HepG2 (cell line): ENCODE measurements around the gene TBX10. TPM values are rescaled to one million over a fixed set of nuclear protein-coding genes. Genes with fewer than 3 reads are reported as not detected.
A peak's percentile ranks its signal among the peaks of the same experiment; 100 is the strongest.

Source experiments
- BCL3 ChIP-seq: sonication (generic); formaldehyde crosslinking; IDR thresholded peaks from 2 replicates; pipeline ENCODE4 v1.5.1; 2020; ENCODE audit warnings: mild to moderate bottlenecking, missing genetic modification reagents, moderate library complexity
- CCDC6 ChIP-seq: sonication (generic); formaldehyde crosslinking; IDR thresholded peaks from 2 replicates; pipeline ENCODE4 v1.8.1; 2022; ENCODE audit warnings: mild to moderate bottlenecking, missing genetic modification reagents, moderate library complexity
- EHMT2 ChIP-seq: fragments of 200-600 bp; sonication (generic); IDR thresholded peaks from 2 replicates; pipeline ENCODE4 v1.7.0; 2017; ENCODE audit warnings: antibody characterized with exemption, low read depth, low read length, borderline replicate concordance
- ERF ChIP-seq: IDR thresholded peaks from 2 replicates; pipeline ENCODE4 v1.6.1; 2018; ENCODE audit warnings: missing biosample characterization, missing genetic modification reagents
- FLYWCH1 ChIP-seq: sonication (generic); formaldehyde crosslinking; IDR thresholded peaks from 2 replicates; pipeline ENCODE4 v1.8.1; 2023; ENCODE audit warnings: mild to moderate bottlenecking, missing genetic modification reagents
- KLF15 ChIP-seq: sonication (generic); formaldehyde crosslinking; IDR thresholded peaks from 2 replicates; pipeline ENCODE4 v1.8.1; 2023; ENCODE audit warnings: borderline replicate concordance, mild to moderate bottlenecking, inconsistent platforms, missing genetic modification reagents, mixed read lengths
- RARA ChIP-seq: IDR thresholded peaks from 2 replicates; pipeline ENCODE4 v1.6.1; 2016; ENCODE audit warnings: missing genetic modification reagents, missing compliant biosample characterization
- REST ChIP-seq, 2 experiments: IDR thresholded peaks; 2 replicates each; pipeline ENCODE4 v1.6.1; 2011 to 2012; ENCODE audit warnings: low read length in 2 of 2, borderline replicate concordance in 1 of 2, low read depth in 1 of 2, mild to moderate bottlenecking in 1 of 2, moderate library complexity in 1 of 2
- RFX1 ChIP-seq: fragments of 450-650 bp; IDR thresholded peaks from 2 replicates; pipeline ENCODE4 v1.6.1; 2017
- SMAD9 ChIP-seq: sonication (generic); formaldehyde crosslinking; IDR thresholded peaks from 2 replicates; pipeline ENCODE4 v1.5.1; 2020; ENCODE audit warnings: mild to moderate bottlenecking, missing genetic modification reagents
- SYNCRIP ChIP-seq: fragments of 200-400 bp; formaldehyde crosslinking; IDR thresholded peaks from 2 replicates; pipeline ENCODE4 v1.6.1; 2018; ENCODE audit warnings: mild to moderate bottlenecking, low read depth, low read length; ENCODE audit not compliant: insufficient read depth
- ZBTB20 ChIP-seq: sonication (generic); formaldehyde crosslinking; IDR thresholded peaks from 2 replicates; pipeline ENCODE4 v1.8.1; 2023; ENCODE audit warnings: missing genetic modification reagents, low read depth, mild to moderate bottlenecking, borderline replicate concordance
- ZFP90 ChIP-seq: sonication (generic); formaldehyde crosslinking; IDR thresholded peaks from 2 replicates; pipeline ENCODE4 v1.8.0; 2022; ENCODE audit warnings: missing genetic modification reagents, mild to moderate bottlenecking, inconsistent platforms, borderline replicate concordance
- ZKSCAN1 ChIP-seq: fragments of 150-350 bp; IDR thresholded peaks from 2 replicates; pipeline ENCODE4 v1.6.1; 2014; ENCODE audit warnings: low read length
- ZNF337 ChIP-seq: sonication (generic); formaldehyde crosslinking; IDR thresholded peaks from 2 replicates; pipeline ENCODE4 v1.5.1; 2020; ENCODE audit warnings: missing genetic modification reagents, low read depth, mild to moderate bottlenecking, borderline replicate concordance
- ZNF367 ChIP-seq: sonication (generic); formaldehyde crosslinking; IDR thresholded peaks from 2 replicates; pipeline ENCODE4 v1.4.0; 2020; ENCODE audit warnings: missing genetic modification reagents, borderline replicate concordance
- ZNF597 ChIP-seq: sonication (generic); formaldehyde crosslinking; IDR thresholded peaks from 2 replicates; pipeline ENCODE4 v1.5.0; 2020; ENCODE audit warnings: missing genetic modification reagents
- ZNF607 ChIP-seq: sonication (generic); formaldehyde crosslinking; IDR thresholded peaks from 2 replicates; pipeline ENCODE4 v1.5.1; 2020; ENCODE audit warnings: missing genetic modification reagents, mild to moderate bottlenecking, borderline replicate concordance
- ZNF672 ChIP-seq: sonication (generic); formaldehyde crosslinking; IDR thresholded peaks from 2 replicates; pipeline ENCODE4 v1.8.1; 2022; ENCODE audit warnings: missing genetic modification reagents
- ZNF773 ChIP-seq: sonication (generic); formaldehyde crosslinking; IDR thresholded peaks from 2 replicates; pipeline ENCODE4 v1.4.0; 2020; ENCODE audit warnings: missing genetic modification reagents, borderline replicate concordance
- polyA plus RNA-seq, 8 experiments: library from polyadenylated mRNA; depleted of rRNA in 3 of 8; stranded (reverse) in 7 of 8; unstranded in 1 of 8; fragments of >200 nt; fragmentation: Illumina TruSeq in 4 of 8; extraction: Trizol in 4 of 8; gene quantifications; 2 replicates each; pipeline versions ENCODE4 v1.2.1 to v1.2.3, GENCODE V29; 2011 to 2016; ENCODE audit warnings: low read depth in 4 of 8, missing spikeins in 1 of 8, mixed read lengths in 1 of 8; ENCODE audit not compliant: insufficient read depth in 1 of 8
- total RNA-seq, 5 experiments: library from RNA; depleted of rRNA; stranded (reverse); fragments of >200 nt; fragmentation: Illumina TruSeq; extraction: Trizol; gene quantifications; 2 replicates each; pipeline ENCODE4 v1.2.3, GENCODE V29; 2016; ENCODE audit warnings: low read depth in 1 of 5

TBX10 gene
- total and polyA plus RNA-seq, 2 of the 13 experiments (the other 11 are each of a cell fraction or from before 2014, with no cell fraction given) = 0.27 to 1.7 TPM

- TF ChIP-seq ZNF337 (CRISPR knock-in tag) = no peak
- no peak for TF ChIP-seq SYNCRIP
- TF ChIP-seq REST (IDR thresholded peaks at IDR 0.05; ENCODE audit: borderline replicate concordance in 1 of 2, low read depth in 1 of 2, low read length in 2 of 2) = no peak
- TF ChIP-seq ZNF672 (CRISPR knock-in tag) = no peak
- TF ChIP-seq ERF (CRISPR knock-in tag) = peak; percentile 66; the same call in 1 of the 2 replicates
- peak; percentile 82 for TF ChIP-seq BCL3 (CRISPR knock-in tag)
- TF ChIP-seq ZNF607 (CRISPR knock-in tag) = no peak; the same call in 1 of the 2 replicates
- TF ChIP-seq RFX1 = no peak
- no peak for TF ChIP-seq ZNF597 (CRISPR knock-in tag)
- TF ChIP-seq ZNF773 (CRISPR knock-in tag) = no peak
- TF ChIP-seq EHMT2 = no peak
- peak; percentile 40; the same call in 1 of the 2 replicates for TF ChIP-seq ZNF367 (CRISPR knock-in tag)
- no peak for TF ChIP-seq ZFP90 (CRISPR knock-in tag)
- no peak for TF ChIP-seq RARA
- TF ChIP-seq KLF15 (CRISPR knock-in tag) = peak; percentile 50; the same call in 1 of the 2 replicates
- peak; percentile 49; the same call in 1 of the 2 replicates for TF ChIP-seq FLYWCH1 (CRISPR knock-in tag)
- TF ChIP-seq CCDC6 = peak; percentile 80; the same call in 1 of the 2 replicates
- TF ChIP-seq ZKSCAN1 = no peak
- TF ChIP-seq ZBTB20 (CRISPR knock-in tag) = no peak
- peak; percentile 72; the same call in 1 of the 2 replicates for TF ChIP-seq SMAD9 (CRISPR knock-in tag)
Observed at GRCh38 chr11:67629386-67630227, 10.0 kb downstream of the TBX10 start, which contains the start of gene NUDT8 (continued).
